BE2C (cell line): ENCODE data around the gene KCTD14.

Experiments used
- DNase-seq: peaks from one replicate; pipeline ENCODE4 v3.0.0-alpha.2; 2020
- H3K27me3 ChIP-seq: fragments of 250-450 bp; sonication (Bioruptor Pico); 2 replicates; pipeline ENCODE4 v1.5.1; 2020; ENCODE audit warnings: mild to moderate bottlenecking
- H3K36me3 ChIP-seq: fragments of 250-450 bp; sonication (Bioruptor Pico); 2 replicates; pipeline ENCODE4 v1.5.1; 2020; ENCODE audit warnings: mild to moderate bottlenecking
- H3K4me1 ChIP-seq: fragments of 250-450 bp; sonication (Bioruptor Pico); 2 replicates; pipeline ENCODE4 v1.5.1; 2020
- H3K4me3 ChIP-seq: 2 replicates; pipeline ENCODE4 v1.5.1; 2011; ENCODE audit warnings: low read depth, low read length
- H3K9me3 ChIP-seq: fragments of 250-450 bp; sonication (Bioruptor Pico); 2 replicates; pipeline ENCODE4 v1.5.1; 2020
- CTCF ChIP-seq: IDR thresholded peaks from 2 replicates; pipeline ENCODE4 v1.5.1; 2012; ENCODE audit warnings: mild to moderate bottlenecking, low read depth, low read length

KCTD14 gene

GRCh38 chr11:77966338-77966737 lies 56.7 kb downstream of the KCTD14 start:
- no peak for DNase-seq
- Histone ChIP-seq H3K4me1 (no peaks in the 10 kb centered on the region), H3K27me3 (no peaks in the 10 kb centered on the region), H3K36me3 (no peaks in the 10 kb centered on the region), H3K4me3 (no peak overlapping the region), H3K9me3 (no peaks in the 10 kb centered on the region)
- no peak for TF ChIP-seq CTCF
